Measurements from ENCODE around the gene KCNIP1.

- TF ChIP-seq POLR2A (IDR thresholded peaks at IDR 0.05) = no peak
- TF ChIP-seq, protein P1, sequence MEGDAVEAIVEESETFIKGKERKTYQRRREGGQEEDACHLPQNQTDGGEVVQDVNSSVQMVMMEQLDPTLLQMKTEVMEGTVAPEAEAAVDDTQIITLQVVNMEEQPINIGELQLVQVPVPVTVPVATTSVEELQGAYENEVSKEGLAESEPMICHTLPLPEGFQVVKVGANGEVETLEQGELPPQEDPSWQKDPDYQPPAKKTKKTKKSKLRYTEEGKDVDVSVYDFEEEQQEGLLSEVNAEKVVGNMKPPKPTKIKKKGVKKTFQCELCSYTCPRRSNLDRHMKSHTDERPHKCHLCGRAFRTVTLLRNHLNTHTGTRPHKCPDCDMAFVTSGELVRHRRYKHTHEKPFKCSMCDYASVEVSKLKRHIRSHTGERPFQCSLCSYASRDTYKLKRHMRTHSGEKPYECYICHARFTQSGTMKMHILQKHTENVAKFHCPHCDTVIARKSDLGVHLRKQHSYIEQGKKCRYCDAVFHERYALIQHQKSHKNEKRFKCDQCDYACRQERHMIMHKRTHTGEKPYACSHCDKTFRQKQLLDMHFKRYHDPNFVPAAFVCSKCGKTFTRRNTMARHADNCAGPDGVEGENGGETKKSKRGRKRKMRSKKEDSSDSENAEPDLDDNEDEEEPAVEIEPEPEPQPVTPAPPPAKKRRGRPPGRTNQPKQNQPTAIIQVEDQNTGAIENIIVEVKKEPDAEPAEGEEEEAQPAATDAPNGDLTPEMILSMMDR (IDR thresholded peaks at IDR 0.05) = no peak
Observed at GRCh38 chr5:170504616-170505266, 921 bp downstream of the KCNIP1 start.

Measured in body of pancreas (tissue), 4 donors.